HEK293 (cell line): ENCODE measurements around the gene DYNLT2B.

Experiments
- CTCF ChIA-PET: fragments of 350-600 bp; formaldehyde crosslinking; extraction: SDS; loops from one replicate; lab custom pipeline; 2021; ENCODE audit warnings: antibody characterized with exemption; lab: Yijun Ruan, JAX
- POLR2A ChIA-PET: fragments of 300-600 bp; formaldehyde crosslinking; extraction: SDS; loops from one replicate; lab custom pipeline; 2020; ENCODE audit warnings: antibody characterized with exemption, inconsistent platforms; lab: Yijun Ruan, JAX
- H3K27ac ChIP-seq: fragments of 200-500 bp; sonication (Bioruptor generic); 2 replicates; pipeline ENCODE4 v1.5.1; 2014; ENCODE audit warnings: low read depth, low read length, control low read depth, inconsistent platforms; ENCODE audit errors: extremely low read depth
- H3K36me3 ChIP-seq, 2 experiments: fragments of 200-500 bp in 1 of 2; sonication (Bioruptor generic) in 1 of 2; 1 replicate in 1 of 2; 2 replicates in 1 of 2; pipeline ENCODE4 v1.5.1; 2014 to 2017; ENCODE audit warnings: inconsistent platforms in 2 of 2, low read length in 2 of 2; ENCODE audit not compliant: control insufficient read depth in 2 of 2, insufficient read depth in 1 of 2
- H3K4me1 ChIP-seq: fragments of 200-500 bp; sonication (Bioruptor generic); 2 replicates; pipeline ENCODE4 v1.5.1; 2014; ENCODE audit warnings: mild to moderate bottlenecking, low read length, inconsistent platforms; ENCODE audit not compliant: control insufficient read depth, insufficient read depth
- H3K4me3 ChIP-seq: 2 replicates; pipeline ENCODE4 v1.5.1; 2011; ENCODE audit warnings: low read depth, mild to moderate bottlenecking, control low read depth, low read length, moderate library complexity
- H3K9me3 ChIP-seq: fragments of 200-500 bp; sonication (Bioruptor generic); 2 replicates; pipeline ENCODE4 v1.5.1; 2014; ENCODE audit warnings: low read depth, low read length, inconsistent platforms; ENCODE audit not compliant: control insufficient read depth, insufficient read depth
- GFI1B ChIP-seq: fragments of 450-650 bp; formaldehyde crosslinking; IDR thresholded peaks from 2 replicates; pipeline ENCODE4 v1.5.1; 2016; ENCODE audit warnings: missing biosample characterization, missing genetic modification characterization
- GLI2 ChIP-seq: fragments of 450-650 bp; formaldehyde crosslinking; IDR thresholded peaks from 2 replicates; pipeline ENCODE4; 2017; ENCODE audit warnings: missing biosample characterization, missing genetic modification characterization, low read depth, borderline replicate concordance
- GLI4 ChIP-seq: fragments of 450-650 bp; formaldehyde crosslinking; IDR thresholded peaks from 2 replicates; pipeline ENCODE4 v1.5.1; 2016; ENCODE audit warnings: missing biosample characterization, missing genetic modification characterization
- ZBTB1 ChIP-seq: fragments of 450-650 bp; formaldehyde crosslinking; IDR thresholded peaks from 2 replicates; pipeline ENCODE4 v1.5.1; 2016; ENCODE audit warnings: missing biosample characterization, missing genetic modification characterization
- ZNF114 ChIP-seq: fragments of 450-650 bp; formaldehyde crosslinking; IDR thresholded peaks from 2 replicates; pipeline ENCODE4 v1.5.0; 2017; ENCODE audit warnings: missing biosample characterization, missing genetic modification characterization
- ZNF132 ChIP-seq: fragments of 450-650 bp; formaldehyde crosslinking; IDR thresholded peaks from 2 replicates; pipeline ENCODE4 v1.5.1; 2017; ENCODE audit warnings: missing biosample characterization, missing genetic modification characterization, borderline replicate concordance
- ZNF23 ChIP-seq: fragments of 450-650 bp; formaldehyde crosslinking; IDR thresholded peaks from 2 replicates; pipeline ENCODE4 v1.5.1; 2016; ENCODE audit warnings: missing biosample characterization, missing genetic modification characterization, borderline replicate concordance
- ZNF274 ChIP-seq, 2 experiments: fragments of 200-500 bp in 1 of 2; fragments of 450-650 bp in 1 of 2; sonication (Bioruptor generic) in 1 of 2; formaldehyde crosslinking in 1 of 2; IDR thresholded peaks; 2 replicates each; pipeline versions ENCODE4 v1.5.1 to v1.6.1; 2014 to 2016; ENCODE audit warnings: borderline replicate concordance in 1 of 2, inconsistent platforms in 1 of 2, low read length in 1 of 2, missing biosample characterization in 1 of 2, missing genetic modification characterization in 1 of 2
- ZNF37A ChIP-seq: fragments of 450-650 bp; IDR thresholded peaks from 2 replicates; pipeline ENCODE4 v1.5.1; 2018; ENCODE audit warnings: missing biosample characterization, missing genetic modification characterization
- ZNF423 ChIP-seq: fragments of 450-650 bp; formaldehyde crosslinking; IDR thresholded peaks from 2 replicates; pipeline ENCODE4 v1.5.1; 2016; ENCODE audit warnings: missing biosample characterization, missing genetic modification characterization
- ZNF596 ChIP-seq: fragments of 450-650 bp; IDR thresholded peaks from 2 replicates; pipeline ENCODE4 v1.5.0; 2018; ENCODE audit warnings: missing biosample characterization, mild to moderate bottlenecking, missing genetic modification characterization, moderate library complexity
- ZNF610 ChIP-seq: fragments of 450-650 bp; formaldehyde crosslinking; IDR thresholded peaks from 2 replicates; pipeline ENCODE4 v1.5.1; 2016; ENCODE audit warnings: missing biosample characterization, missing genetic modification characterization, borderline replicate concordance
- ZNF621 ChIP-seq: fragments of 450-650 bp; formaldehyde crosslinking; IDR thresholded peaks from 2 replicates; pipeline ENCODE4 v1.5.1; 2017; ENCODE audit warnings: missing biosample characterization, missing genetic modification characterization
- ZNF624 ChIP-seq: fragments of 450-650 bp; formaldehyde crosslinking; IDR thresholded peaks from 2 replicates; pipeline ENCODE4 v1.5.1; 2017; ENCODE audit warnings: missing biosample characterization, missing genetic modification characterization
- ZNF707 ChIP-seq: fragments of 450-650 bp; formaldehyde crosslinking; IDR thresholded peaks from 2 replicates; pipeline ENCODE4 v1.5.1; 2016; ENCODE audit warnings: missing biosample characterization, missing genetic modification characterization
- TF ChIP-seq, protein P1 (sequence below): IDR thresholded peaks from 2 replicates; pipeline ENCODE4 v1.6.1; 2011; ENCODE audit warnings: mild to moderate bottlenecking, low read depth, low read length, borderline replicate concordance
- TF ChIP-seq, protein P2 (sequence below): fragments of 450-650 bp; formaldehyde crosslinking; IDR thresholded peaks from 2 replicates; pipeline ENCODE4 v1.5.1; 2016; ENCODE audit warnings: missing biosample characterization, missing genetic modification characterization
- TF ChIP-seq, protein P3 (sequence below): fragments of 450-650 bp; formaldehyde crosslinking; IDR thresholded peaks from 2 replicates; pipeline ENCODE4 v1.5.1; 2016; ENCODE audit warnings: missing biosample characterization, missing genetic modification characterization
- TF ChIP-seq, protein P4 (sequence below): fragments of 450-650 bp; formaldehyde crosslinking; IDR thresholded peaks from 2 replicates; pipeline ENCODE4 v1.5.1; 2016; ENCODE audit warnings: missing biosample characterization, missing genetic modification characterization, borderline replicate concordance
- TF ChIP-seq, protein P5 (sequence below): fragments of 450-650 bp; formaldehyde crosslinking; conservative IDR thresholded peaks from 2 replicates; pipeline ENCODE4 v1.5.1; 2016; ENCODE audit warnings: low read depth, missing biosample characterization, missing genetic modification characterization

DYNLT2B gene

DNA sequence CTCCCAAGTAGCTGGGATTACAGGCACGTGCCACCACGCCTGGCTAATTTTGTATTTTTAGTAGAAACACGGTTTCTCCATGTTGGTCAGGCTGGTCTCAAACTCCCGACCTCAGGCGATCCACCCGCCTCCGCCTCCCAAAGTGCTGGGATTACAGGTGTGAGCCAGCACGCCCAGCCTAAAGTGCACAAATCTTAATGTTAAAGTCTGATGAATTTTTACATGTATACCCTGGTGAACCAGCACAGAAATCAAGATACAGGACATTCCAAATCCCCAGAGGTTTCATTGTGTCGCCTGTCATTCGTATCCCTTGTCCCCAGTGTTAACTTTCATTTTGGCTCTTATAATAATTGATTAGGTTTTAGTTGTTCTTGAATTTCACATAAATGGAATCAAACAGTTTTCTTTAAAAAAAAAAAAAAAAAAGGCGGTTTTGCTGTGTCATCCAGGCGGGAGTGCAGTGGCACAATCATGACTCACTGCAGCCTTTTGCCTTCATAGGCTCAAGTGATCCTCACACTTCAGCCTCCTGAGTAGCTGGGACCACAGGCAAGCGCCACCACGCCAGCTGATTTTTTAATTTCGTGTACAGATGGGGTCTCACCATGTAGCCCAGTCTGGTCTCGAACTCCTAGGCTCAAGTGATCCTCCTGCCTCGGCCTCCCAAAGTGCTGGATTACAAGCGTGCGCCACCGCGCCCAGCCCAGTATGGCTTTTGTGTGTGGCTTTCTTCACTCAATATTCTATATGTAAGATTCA is 21.6 kb upstream of the DYNLT2B start:
- POLR2A ChIA-PET, result no interaction called here
- Histone ChIP-seq H3K27ac (no peak overlapping the region), H3K4me1 (no peaks in the 10 kb centered on the region), H3K36me3 (no peaks in the 10 kb centered on the region), H3K9me3 (no peaks in the 10 kb centered on the region), H3K4me3 (no peak overlapping the region)
- CTCF ChIA-PET, result interaction anchor here (0.7 kb wide), 1 partner anchor 28 kb away, joined by 3 read pairs; no protein-coding TSS in a partner anchor
- TF ChIP-seq, protein P1, sequence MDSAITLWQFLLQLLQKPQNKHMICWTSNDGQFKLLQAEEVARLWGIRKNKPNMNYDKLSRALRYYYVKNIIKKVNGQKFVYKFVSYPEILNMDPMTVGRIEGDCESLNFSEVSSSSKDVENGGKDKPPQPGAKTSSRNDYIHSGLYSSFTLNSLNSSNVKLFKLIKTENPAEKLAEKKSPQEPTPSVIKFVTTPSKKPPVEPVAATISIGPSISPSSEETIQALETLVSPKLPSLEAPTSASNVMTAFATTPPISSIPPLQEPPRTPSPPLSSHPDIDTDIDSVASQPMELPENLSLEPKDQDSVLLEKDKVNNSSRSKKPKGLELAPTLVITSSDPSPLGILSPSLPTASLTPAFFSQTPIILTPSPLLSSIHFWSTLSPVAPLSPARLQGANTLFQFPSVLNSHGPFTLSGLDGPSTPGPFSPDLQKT, result no peak
- TF ChIP-seq ZNF610 (tag by site-specific recombination) (no peak), ZNF596 (no peak), ZNF707 (tag by site-specific recombination) (no peak), ZNF23 (tag by site-specific recombination) (no peak), ZNF37A (tag by site-specific recombination) (no peak), GFI1B (tag by site-specific recombination) (no peak), ZNF624 (tag by site-specific recombination) (no peak), ZBTB1 (tag by site-specific recombination) (no peak), ZNF274 (IDR thresholded peaks at IDR 0.05; ENCODE audit: low read length) (no peak), ZNF274 (tag by site-specific recombination; IDR thresholded peaks at IDR 0.05; ENCODE audit: borderline replicate concordance) (no peak), ZNF132 (tag by site-specific recombination) (no peak), GLI4 (no peak), GLI2 (tag by site-specific recombination) (no peak), ZNF423 (tag by site-specific recombination) (no peak), ZNF114 (no peak)
- TF ChIP-seq, protein P2, sequence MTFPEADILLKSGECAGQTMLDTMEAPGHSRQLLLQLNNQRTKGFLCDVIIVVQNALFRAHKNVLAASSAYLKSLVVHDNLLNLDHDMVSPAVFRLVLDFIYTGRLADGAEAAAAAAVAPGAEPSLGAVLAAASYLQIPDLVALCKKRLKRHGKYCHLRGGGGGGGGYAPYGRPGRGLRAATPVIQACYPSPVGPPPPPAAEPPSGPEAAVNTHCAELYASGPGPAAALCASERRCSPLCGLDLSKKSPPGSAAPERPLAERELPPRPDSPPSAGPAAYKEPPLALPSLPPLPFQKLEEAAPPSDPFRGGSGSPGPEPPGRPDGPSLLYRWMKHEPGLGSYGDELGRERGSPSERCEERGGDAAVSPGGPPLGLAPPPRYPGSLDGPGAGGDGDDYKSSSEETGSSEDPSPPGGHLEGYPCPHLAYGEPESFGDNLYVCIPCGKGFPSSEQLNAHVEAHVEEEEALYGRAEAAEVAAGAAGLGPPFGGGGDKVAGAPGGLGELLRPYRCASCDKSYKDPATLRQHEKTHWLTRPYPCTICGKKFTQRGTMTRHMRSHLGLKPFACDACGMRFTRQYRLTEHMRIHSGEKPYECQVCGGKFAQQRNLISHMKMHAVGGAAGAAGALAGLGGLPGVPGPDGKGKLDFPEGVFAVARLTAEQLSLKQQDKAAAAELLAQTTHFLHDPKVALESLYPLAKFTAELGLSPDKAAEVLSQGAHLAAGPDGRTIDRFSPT (tag by site-specific recombination), result no peak
- TF ChIP-seq, protein P3, sequence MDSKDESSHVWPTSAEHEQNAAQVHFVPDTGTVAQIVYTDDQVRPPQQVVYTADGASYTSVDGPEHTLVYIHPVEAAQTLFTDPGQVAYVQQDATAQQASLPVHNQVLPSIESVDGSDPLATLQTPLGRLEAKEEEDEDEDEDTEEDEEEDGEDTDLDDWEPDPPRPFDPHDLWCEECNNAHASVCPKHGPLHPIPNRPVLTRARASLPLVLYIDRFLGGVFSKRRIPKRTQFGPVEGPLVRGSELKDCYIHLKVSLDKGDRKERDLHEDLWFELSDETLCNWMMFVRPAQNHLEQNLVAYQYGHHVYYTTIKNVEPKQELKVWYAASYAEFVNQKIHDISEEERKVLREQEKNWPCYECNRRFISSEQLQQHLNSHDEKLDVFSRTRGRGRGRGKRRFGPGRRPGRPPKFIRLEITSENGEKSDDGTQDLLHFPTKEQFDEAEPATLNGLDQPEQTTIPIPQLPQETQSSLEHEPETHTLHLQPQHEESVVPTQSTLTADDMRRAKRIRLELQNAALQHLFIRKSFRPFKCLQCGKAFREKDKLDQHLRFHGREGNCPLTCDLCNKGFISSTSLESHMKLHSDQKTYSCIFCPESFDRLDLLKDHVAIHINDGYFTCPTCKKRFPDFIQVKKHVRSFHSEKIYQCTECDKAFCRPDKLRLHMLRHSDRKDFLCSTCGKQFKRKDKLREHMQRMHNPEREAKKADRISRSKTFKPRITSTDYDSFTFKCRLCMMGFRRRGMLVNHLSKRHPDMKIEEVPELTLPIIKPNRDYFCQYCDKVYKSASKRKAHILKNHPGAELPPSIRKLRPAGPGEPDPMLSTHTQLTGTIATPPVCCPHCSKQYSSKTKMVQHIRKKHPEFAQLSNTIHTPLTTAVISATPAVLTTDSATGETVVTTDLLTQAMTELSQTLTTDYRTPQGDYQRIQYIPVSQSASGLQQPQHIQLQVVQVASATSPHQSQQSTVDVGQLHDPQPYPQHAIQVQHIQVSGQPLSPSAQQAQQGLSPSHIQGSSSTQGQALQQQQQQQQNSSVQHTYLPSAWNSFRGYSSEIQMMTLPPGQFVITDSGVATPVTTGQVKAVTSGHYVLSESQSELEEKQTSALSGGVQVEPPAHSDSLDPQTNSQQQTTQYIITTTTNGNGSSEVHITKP, result no peak

DNA sequence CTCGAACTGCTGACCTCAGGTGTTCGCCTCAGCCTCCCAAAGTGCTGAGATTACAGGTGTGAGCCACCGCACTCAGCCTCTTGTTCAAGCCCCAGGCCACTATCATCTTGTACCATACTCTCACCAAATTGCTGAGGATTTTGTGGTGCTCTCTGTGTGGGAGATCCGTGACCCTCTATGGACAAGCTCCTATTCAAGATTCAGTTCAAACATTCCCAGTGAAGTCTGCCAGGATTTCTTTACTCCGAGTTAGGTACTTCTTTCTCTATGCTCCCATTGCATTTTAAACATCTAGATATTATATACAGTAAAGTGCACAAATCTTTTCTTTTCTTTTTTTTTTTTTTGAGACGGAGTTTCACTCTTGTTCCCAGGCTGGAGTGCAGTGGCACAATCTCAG is 21.0 kb upstream of the DYNLT2B start:
- no peaks in the 10 kb centered on the region for H3K9me3 ChIP-seq
- H3K4me1 ChIP-seq, result no peaks in the 10 kb centered on the region
- H3K27ac ChIP-seq, result no peak overlapping the region
- H3K36me3 ChIP-seq, result no peaks in the 10 kb centered on the region
- POLR2A ChIA-PET, result no interaction called here
- no peak overlapping the region for H3K4me3 ChIP-seq
- CTCF ChIA-PET, result interaction anchor here (0.7 kb wide), 1 partner anchor 29 kb away, joined by 3 read pairs; no protein-coding TSS in a partner anchor
- TF ChIP-seq, protein P4, sequence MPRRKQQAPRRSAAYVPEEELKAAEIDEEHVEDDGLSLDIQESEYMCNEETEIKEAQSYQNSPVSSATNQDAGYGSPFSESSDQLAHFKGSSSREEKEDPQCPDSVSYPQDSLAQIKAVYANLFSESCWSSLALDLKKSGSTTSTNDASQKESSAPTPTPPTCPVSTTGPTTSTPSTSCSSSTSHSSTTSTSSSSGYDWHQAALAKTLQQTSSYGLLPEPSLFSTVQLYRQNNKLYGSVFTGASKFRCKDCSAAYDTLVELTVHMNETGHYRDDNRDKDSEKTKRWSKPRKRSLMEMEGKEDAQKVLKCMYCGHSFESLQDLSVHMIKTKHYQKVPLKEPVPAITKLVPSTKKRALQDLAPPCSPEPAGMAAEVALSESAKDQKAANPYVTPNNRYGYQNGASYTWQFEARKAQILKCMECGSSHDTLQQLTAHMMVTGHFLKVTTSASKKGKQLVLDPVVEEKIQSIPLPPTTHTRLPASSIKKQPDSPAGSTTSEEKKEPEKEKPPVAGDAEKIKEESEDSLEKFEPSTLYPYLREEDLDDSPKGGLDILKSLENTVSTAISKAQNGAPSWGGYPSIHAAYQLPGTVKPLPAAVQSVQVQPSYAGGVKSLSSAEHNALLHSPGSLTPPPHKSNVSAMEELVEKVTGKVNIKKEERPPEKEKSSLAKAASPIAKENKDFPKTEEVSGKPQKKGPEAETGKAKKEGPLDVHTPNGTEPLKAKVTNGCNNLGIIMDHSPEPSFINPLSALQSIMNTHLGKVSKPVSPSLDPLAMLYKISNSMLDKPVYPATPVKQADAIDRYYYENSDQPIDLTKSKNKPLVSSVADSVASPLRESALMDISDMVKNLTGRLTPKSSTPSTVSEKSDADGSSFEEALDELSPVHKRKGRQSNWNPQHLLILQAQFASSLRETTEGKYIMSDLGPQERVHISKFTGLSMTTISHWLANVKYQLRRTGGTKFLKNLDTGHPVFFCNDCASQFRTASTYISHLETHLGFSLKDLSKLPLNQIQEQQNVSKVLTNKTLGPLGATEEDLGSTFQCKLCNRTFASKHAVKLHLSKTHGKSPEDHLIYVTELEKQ (tag by site-specific recombination), result no peak
- TF ChIP-seq ZNF621 (tag by site-specific recombination), result no peak
- TF ChIP-seq, protein P5, sequence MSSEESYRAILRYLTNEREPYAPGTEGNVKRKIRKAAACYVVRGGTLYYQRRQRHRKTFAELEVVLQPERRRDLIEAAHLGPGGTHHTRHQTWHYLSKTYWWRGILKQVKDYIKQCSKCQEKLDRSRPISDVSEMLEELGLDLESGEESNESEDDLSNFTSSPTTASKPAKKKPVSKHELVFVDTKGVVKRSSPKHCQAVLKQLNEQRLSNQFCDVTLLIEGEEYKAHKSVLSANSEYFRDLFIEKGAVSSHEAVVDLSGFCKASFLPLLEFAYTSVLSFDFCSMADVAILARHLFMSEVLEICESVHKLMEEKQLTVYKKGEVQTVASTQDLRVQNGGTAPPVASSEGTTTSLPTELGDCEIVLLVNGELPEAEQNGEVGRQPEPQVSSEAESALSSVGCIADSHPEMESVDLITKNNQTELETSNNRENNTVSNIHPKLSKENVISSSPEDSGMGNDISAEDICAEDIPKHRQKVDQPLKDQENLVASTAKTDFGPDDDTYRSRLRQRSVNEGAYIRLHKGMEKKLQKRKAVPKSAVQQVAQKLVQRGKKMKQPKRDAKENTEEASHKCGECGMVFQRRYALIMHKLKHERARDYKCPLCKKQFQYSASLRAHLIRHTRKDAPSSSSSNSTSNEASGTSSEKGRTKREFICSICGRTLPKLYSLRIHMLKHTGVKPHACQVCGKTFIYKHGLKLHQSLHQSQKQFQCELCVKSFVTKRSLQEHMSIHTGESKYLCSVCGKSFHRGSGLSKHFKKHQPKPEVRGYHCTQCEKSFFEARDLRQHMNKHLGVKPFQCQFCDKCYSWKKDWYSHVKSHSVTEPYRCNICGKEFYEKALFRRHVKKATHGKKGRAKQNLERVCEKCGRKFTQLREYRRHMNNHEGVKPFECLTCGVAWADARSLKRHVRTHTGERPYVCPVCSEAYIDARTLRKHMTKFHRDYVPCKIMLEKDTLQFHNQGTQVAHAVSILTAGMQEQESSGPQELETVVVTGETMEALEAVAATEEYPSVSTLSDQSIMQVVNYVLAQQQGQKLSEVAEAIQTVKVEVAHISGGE (tag by site-specific recombination), result no peak
